ENCODE measurements around the gene PLAC1. TPM values are rescaled to one million over a fixed set of nuclear protein-coding genes. Genes with fewer than 3 reads are reported as not detected.

Gene PLAC1, protein sequence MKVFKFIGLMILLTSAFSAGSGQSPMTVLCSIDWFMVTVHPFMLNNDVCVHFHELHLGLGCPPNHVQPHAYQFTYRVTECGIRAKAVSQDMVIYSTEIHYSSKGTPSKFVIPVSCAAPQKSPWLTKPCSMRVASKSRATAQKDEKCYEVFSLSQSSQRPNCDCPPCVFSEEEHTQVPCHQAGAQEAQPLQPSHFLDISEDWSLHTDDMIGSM
- polyA plus RNA-seq (ENCODE audit: low read depth in 6 of 6) = not detected

DNA sequence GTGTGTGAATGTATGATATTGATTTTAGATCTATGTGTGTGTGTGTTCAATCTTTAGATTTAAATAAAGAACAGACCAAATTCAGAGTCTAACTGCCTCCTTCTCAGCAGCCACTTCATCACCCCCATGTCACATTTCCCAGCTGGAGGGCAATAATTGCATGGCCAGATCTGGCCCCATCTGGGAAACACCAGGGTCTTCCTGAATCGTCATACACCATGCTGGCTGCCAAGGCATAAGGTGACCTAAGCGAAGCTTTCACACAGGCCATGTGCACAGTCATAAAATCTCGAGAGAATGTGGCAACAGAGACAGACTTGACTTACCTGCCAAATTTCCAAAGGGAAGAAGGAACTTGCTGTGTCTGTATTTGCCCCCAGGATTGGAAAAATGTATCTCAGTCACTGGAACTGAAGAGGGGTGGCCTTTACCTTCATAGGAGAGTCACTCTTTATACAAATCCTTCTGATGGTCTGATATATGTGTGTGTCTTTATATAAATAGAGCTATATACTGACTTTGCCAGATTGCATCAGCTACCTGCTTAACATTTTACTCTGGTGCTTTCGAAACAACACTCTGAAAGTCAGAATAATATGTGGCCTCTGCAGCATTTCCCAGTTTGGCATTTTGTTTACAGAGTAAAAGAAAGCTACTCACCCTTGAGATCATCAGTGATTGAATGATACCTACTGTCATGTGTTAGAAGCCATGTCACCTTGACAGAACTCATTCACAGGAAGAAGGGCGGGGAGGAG lies at the start of gene PLAC1:
PLAC1 (minus strand) TSS at position 470 of the 758 bp plus-strand sequence. CDS start 91,789 bp downstream, outside the sequence.
- Mint-ChIP-seq H3K9me3 (peaks cover 0 to 2% (median 0%) of the 10 kb centered on the region in 7 donors), H3K27ac (peak within 1 kb of the TSS in 1 of 6 donors; percentile 50), H3K27me3 (peaks cover 0 to 19% (median 0%) of the 10 kb centered on the region in 3 donors), H3K36me3 (no peaks in the 10 kb centered on the region), H3K4me3 (no peak within 1 kb of the TSS), H3K4me1 (no peaks in the 10 kb centered on the region)
- no peak for DNase-seq
- no peak for ATAC-seq (ENCODE audit: low read depth in 2 of 2)

DNA sequence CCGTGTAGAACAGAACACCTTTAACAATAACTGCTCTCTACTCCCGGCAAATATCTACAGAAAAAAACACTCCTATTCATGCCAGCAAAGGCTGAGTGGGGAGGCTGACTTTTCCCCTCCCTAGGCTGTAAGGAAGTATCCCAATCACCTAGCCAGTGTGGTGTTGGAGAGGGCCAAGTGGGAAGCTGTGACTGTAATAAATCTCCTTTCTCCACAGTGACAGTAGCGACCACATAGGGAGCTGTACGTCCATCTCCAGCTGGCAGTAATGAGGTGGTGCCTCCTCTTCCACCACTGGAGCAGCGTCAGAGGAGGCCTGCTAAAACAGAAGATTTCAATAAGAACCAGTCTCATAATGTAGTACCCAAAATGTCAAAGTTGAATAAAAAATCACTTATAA lies 47.9 kb upstream of the PLAC1 start:
- Mint-ChIP-seq H3K4me3 (no peak overlapping the region), H3K4me1 (no peaks in the 10 kb centered on the region), H3K27me3 (peaks cover 0 to 3% (median 0%) of the 10 kb centered on the region in 3 donors), H3K36me3 (peaks cover 0 to 4% of the 10 kb centered on the region in 2 donors), H3K9me3 (peaks cover 0 to 3% (median 0%) of the 10 kb centered on the region in 7 donors), H3K27ac (no peak overlapping the region)
- no peak for ATAC-seq (ENCODE audit: low read depth in 2 of 2)
- DNase-seq = no peak

DNA sequence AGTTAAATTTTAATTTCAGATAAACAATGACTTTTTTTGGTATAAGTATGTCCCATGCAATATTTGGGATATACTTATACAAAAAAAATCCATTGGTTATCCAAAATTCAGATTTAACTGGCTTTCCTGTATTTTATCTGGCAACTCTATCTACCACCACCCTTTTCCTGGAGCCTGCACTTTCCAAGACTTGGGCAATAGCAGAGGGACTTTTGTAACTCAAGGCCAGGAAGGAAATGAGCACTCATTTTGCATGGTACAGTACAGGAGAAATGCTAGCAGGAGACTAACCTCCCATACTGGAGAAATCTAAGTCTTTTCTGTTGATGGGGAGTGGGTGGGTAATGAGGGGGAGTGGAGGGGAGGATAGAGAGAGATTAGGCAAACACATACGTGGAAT lies 37.7 kb upstream of the PLAC1 start:
- ATAC-seq (ENCODE audit: low read depth in 2 of 2) = no peak
- Mint-ChIP-seq H3K4me1 (no peaks in the 10 kb centered on the region), H3K4me3 (no peak overlapping the region)

DNA sequence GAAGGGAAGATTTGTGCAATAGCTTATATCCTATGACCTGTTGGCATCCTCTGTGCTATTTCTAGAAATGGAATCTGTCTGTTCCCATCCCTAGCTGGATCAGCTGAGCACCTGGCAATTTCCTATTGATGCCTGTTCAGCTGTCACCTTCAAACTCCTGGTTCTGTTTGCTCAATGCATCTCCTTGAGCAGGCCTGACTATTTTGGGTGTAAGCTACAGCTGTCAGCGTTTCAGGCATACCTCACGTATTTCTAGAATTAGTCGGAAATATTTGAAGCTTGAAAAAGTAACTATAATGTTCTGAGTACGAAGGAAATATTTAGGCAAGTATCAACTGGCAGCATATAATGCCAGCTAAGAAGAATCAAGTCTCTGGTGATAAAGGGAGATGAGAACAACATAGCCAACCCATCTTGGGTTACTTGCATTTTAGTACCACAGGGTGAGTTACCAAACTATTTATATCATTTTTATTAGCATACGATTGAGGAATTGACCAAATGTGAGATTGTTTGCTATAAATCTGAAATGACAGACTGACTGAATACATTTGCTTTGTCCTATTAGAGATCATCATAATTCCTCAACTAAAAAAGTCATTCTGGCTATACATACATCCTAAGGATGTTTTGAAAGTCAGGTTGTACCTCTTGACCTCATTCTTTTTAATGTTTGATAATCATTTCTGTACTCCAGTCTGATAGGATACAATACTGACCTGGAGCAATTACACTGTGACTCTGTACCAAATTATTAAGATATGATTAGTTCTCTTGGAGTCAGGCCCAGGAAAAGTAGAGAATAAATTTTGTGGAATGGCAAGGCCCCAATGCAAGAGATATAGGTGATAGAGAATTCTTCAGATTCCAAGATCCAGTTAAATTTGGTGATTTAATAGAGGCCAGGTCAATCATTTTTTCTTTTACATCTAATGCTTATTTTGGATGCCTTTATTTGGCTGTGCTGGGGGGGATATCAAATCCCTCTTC lies 36.4 kb upstream of the PLAC1 start:
- no peaks in the 10 kb centered on the region for H3K36me3 Mint-ChIP-seq
- no peak for ATAC-seq (ENCODE audit: low read depth in 2 of 2)
- H3K27me3 Mint-ChIP-seq = peaks cover 0 to 20% (median 9%) of the 10 kb centered on the region in 3 donors
- no peaks in the 10 kb centered on the region for H3K4me1 Mint-ChIP-seq
- H3K9me3 Mint-ChIP-seq = peaks cover 0 to 2% (median 0%) of the 10 kb centered on the region in 7 donors
- no peak for DNase-seq
- no peak overlapping the region for H3K4me3 Mint-ChIP-seq
- H3K27ac Mint-ChIP-seq = no peak overlapping the region

More for the DNA sequence above, 37.7 kb upstream of the PLAC1 start:
- H3K27me3 Mint-ChIP-seq = peaks cover 0 to 16% (median 9%) of the 10 kb centered on the region in 3 donors
- H3K27ac Mint-ChIP-seq = no peak overlapping the region
- no peak for DNase-seq
- no peaks in the 10 kb centered on the region for H3K36me3 Mint-ChIP-seq
- H3K9me3 Mint-ChIP-seq = peaks cover 0 to 5% (median 0%) of the 10 kb centered on the region in 7 donors

DNA sequence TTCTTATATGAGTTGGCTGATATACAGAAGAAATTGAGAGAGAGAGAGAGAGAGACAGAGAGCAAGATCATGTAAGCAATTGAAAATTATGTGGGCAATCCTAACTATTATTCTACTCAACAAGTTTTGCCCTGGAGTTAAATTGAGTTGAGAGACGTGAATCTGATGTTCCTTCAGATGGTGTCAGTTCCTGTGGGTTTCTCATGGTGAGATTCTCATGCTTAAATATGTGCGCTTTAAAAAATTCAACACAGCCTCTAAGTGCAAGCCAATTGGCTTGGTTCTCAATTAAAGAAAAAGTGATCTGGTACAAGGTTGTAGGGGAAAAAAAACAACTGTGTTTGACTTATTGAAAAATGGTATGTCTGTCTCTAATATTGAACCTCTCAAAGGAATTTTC lies 35.4 kb upstream of the PLAC1 start:
- no peaks in the 10 kb centered on the region for H3K36me3 Mint-ChIP-seq
- ATAC-seq (ENCODE audit: low read depth in 2 of 2) = no peak
- DNase-seq = no peak
- H3K4me1 Mint-ChIP-seq = no peaks in the 10 kb centered on the region
- peaks cover 0 to 17% (median 9%) of the 10 kb centered on the region in 3 donors for H3K27me3 Mint-ChIP-seq
- no peak overlapping the region for H3K4me3 Mint-ChIP-seq
- peaks cover 0 to 2% (median 0%) of the 10 kb centered on the region in 7 donors for H3K9me3 Mint-ChIP-seq
- no peak overlapping the region for H3K27ac Mint-ChIP-seq

DNA sequence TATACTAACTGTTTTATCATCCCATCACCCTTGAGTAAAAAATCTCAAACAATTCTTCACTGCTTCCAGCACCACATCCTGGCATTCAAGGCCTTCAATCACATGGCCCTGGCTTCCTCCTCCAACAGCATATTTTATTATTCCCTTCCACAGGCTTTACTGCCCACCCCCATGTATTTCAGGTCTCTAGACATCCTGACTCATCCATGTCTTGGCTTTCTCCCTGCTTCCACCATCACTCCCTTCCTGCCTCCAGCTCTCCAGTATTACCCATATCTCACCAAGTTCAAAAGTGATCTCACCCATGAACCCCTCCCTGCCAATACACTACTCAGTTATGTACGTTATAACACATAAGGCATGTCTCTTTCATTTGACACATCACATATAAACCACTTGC lies 34.7 kb upstream of the PLAC1 start:
- no peak overlapping the region for H3K27ac Mint-ChIP-seq
- no peak overlapping the region for H3K4me3 Mint-ChIP-seq
- H3K27me3 Mint-ChIP-seq = peaks cover 0 to 17% (median 4%) of the 10 kb centered on the region in 3 donors
- ATAC-seq (ENCODE audit: low read depth in 2 of 2) (no peak), DNase-seq (no peak)
- peaks cover 0 to 2% (median 0%) of the 10 kb centered on the region in 7 donors for H3K9me3 Mint-ChIP-seq
- H3K4me1 Mint-ChIP-seq = no peaks in the 10 kb centered on the region
- no peaks in the 10 kb centered on the region for H3K36me3 Mint-ChIP-seq

DNA sequence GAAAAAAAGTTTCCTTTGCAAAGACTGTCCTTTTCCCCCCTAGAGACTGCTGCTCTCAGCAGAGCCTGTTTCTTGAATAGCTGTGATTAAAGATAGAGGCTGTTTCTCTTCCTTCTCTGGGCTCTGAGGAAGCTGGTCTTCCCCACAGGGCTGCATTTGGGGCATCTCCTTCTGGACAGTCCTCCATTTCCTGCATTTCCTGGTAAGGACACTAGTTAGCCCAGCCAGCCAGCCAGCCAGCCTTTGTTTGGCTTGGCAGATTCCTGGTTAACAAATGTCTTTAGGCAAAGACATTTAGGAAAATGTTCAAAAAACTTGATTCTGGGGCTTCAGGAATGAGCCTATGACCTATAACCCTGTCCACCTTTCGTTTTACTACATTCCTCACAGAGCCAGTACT lies 34.0 kb upstream of the PLAC1 start:
- ATAC-seq (ENCODE audit: low read depth in 2 of 2) (no peak), DNase-seq (no peak)
- Mint-ChIP-seq H3K4me3 (no peak overlapping the region), H3K9me3 (peaks cover 0 to 2% (median 0%) of the 10 kb centered on the region in 7 donors), H3K27me3 (peaks cover 0 to 17% (median 4%) of the 10 kb centered on the region in 3 donors), H3K4me1 (no peaks in the 10 kb centered on the region), H3K36me3 (no peaks in the 10 kb centered on the region), H3K27ac (no peak overlapping the region)

DNA sequence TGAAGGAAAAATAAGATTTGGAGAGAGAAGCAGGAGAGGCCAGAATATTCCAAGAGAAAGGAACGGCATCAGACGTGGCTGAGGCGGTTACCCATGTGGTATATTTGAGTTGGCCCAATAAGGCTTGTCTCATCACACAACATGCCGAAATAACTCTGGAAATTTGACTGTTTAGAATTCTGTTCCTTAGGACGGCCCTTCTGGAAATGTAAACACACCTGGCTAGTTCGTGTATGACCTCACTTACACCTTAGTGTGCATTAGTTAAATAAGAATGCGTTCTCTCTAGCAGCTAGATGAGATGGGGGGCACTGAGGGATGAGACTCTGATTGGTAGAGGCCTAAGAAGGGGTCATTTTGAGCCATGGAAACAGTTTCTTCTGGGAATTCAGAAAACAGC lies 33.2 kb upstream of the PLAC1 start:
- Mint-ChIP-seq H3K27ac (no peak overlapping the region), H3K36me3 (no peaks in the 10 kb centered on the region), H3K9me3 (peaks cover 0 to 2% (median 0%) of the 10 kb centered on the region in 7 donors), H3K4me3 (no peak overlapping the region), H3K27me3 (peaks cover 0 to 17% (median 4%) of the 10 kb centered on the region in 3 donors), H3K4me1 (no peaks in the 10 kb centered on the region)
- DNase-seq (no peak), ATAC-seq (ENCODE audit: low read depth in 2 of 2) (no peak)

DNA sequence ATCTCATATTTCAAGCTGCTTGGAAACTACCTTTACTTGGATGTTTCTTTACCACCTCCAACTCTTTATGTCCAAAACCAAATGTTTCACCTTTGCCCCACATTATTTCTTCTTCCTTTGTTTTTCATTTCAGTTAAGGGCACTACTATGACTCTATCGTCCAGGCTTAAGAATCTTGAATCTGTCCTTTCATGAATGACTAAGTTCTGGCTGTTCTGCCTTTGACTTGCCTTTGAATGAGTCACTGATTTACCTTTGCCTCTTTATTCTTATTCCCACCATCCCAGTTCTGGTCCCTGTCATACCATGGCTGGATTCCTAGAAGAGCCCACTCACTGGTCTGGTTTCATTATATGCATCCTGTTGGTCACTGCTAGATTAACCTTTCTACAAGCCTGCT lies 30.6 kb upstream of the PLAC1 start:
- H3K27ac Mint-ChIP-seq = no peak overlapping the region
- no peaks in the 10 kb centered on the region for H3K4me1 Mint-ChIP-seq
- DNase-seq = no peak

DNA sequence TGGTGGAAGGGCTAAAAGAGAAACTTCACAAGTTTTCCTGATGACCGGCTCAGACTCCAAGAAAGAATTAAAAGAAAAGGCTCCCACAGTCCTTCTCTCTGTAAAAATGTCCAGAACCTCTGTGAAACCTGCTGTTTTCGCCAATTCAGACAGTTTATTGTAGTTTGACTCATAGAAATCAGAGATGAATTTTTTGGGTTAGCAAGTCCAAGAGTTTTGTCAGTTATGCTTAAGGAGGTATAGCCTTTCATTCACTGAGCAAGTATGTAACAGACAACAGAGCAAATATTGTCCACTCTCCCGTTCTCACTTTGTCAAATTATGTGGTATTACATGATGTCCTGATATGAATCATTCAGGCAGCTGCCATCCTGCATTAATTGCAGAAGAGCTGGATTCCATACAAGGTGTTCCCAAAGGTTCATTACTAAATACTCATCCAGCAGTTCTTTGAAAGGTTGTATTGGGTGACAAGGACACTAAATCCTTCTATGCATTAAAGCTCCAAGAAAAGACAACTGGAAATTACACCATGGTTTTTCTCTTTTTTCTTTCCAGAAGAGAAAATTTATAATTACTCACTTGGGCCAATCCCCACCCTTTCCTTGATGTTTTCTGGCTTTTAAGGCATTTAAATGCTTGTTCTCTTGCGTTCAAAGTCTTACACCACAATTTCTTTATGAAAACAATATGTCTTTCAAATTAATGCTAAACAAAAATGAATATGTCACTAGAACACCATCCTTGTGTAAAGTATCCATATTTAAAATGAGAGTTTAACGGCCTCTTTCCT lies 30.0 kb upstream of the PLAC1 start:
- no peak overlapping the region for H3K27ac Mint-ChIP-seq
- peaks cover 0 to 2% (median 0%) of the 10 kb centered on the region in 7 donors for H3K9me3 Mint-ChIP-seq
- ATAC-seq (ENCODE audit: low read depth in 2 of 2) (no peak), DNase-seq (no peak)
- no peak overlapping the region for H3K4me3 Mint-ChIP-seq
- H3K36me3 Mint-ChIP-seq = no peaks in the 10 kb centered on the region
- H3K4me1 Mint-ChIP-seq = no peaks in the 10 kb centered on the region
- peaks cover 0 to 14% (median 3%) of the 10 kb centered on the region in 3 donors for H3K27me3 Mint-ChIP-seq

More for the DNA sequence above, 30.6 kb upstream of the PLAC1 start:
- peaks cover 0 to 2% (median 0%) of the 10 kb centered on the region in 7 donors for H3K9me3 Mint-ChIP-seq
- no peak overlapping the region for H3K4me3 Mint-ChIP-seq
- H3K27me3 Mint-ChIP-seq = peaks cover 0 to 17% (median 4%) of the 10 kb centered on the region in 3 donors
- no peak for ATAC-seq (ENCODE audit: low read depth in 2 of 2)
- no peaks in the 10 kb centered on the region for H3K36me3 Mint-ChIP-seq

DNA sequence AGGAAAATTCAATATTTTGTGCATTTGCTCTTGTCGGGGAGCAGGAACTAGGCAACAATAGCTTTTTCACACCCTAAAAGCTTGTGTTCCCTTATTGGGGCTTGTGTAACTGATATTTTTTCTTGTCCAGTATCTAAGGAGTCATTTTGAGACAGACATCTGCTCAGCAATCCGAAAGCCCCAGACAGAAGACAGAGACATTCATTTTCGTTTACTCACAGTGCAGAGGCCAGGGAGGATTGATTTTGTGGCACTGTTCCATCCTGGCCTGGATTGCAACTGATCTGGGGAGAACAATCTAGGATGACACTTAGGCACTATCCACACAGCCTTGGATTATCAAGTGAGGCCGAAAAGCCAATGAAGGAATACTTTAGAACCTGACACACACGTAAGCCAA lies 27.4 kb upstream of the PLAC1 start:
- no peak for DNase-seq
- H3K36me3 Mint-ChIP-seq = no peaks in the 10 kb centered on the region
- ATAC-seq (ENCODE audit: low read depth in 2 of 2) = no peak
- no peaks in the 10 kb centered on the region for H3K4me1 Mint-ChIP-seq
- no peak overlapping the region for H3K27ac Mint-ChIP-seq
- peaks cover 0 to 8% (median 0%) of the 10 kb centered on the region in 3 donors for H3K27me3 Mint-ChIP-seq
- no peak overlapping the region for H3K4me3 Mint-ChIP-seq
- H3K9me3 Mint-ChIP-seq = peaks cover 0 to 2% (median 0%) of the 10 kb centered on the region in 7 donors

DNA sequence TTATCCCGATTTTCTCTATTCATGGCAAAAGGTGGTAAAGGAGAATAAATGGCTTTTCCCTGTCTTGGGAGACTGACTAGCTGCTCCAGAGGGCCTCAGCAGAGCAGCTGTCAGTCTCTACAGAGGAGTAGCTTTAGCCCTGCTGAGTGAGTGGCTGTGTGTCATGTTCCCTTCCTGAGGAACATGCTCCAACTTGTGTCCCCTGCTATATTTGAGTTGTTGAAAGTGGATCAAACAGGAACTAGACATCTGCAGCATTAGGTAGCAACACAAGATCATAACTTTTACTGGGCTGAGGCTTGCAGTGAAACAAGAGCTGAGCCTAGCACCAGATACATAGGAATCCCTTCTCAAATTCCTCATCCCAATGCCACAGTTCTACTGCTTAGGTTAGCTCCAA lies 26.7 kb upstream of the PLAC1 start:
- Mint-ChIP-seq H3K9me3 (peaks cover 0 to 1% (median 0%) of the 10 kb centered on the region in 7 donors), H3K4me3 (peak overlapping the region in 1 of 8 donors; percentile 3), H3K4me1 (no peaks in the 10 kb centered on the region), H3K27ac (no peak overlapping the region), H3K27me3 (peaks cover 0 to 5% (median 0%) of the 10 kb centered on the region in 3 donors), H3K36me3 (no peaks in the 10 kb centered on the region)
- DNase-seq (no peak), ATAC-seq (ENCODE audit: low read depth in 2 of 2) (no peak)
